Trophoblast cell (in vitro differentiated cells and primary cell): ENCODE results near the gene GUCY1A1.
"Not testable (repeated sequence)": the region's sequence is repeated elsewhere in the genome, so short reads cannot be mapped to it uniquely, and the experiment has no call there.

ENCODE experiments used
- DNase-seq, 2 donors: peaks; one replicate each; pipeline ENCODE4 v3.0.0-alpha.2; 2016
- H2AFZ ChIP-seq: 2 replicates; pipeline ENCODE4 v1.6.1; 2013; ENCODE audit warnings: low read length, moderate library complexity, mild to moderate bottlenecking; ENCODE audit not compliant: insufficient read depth, poor library complexity
- H2AK5ac ChIP-seq: 2 replicates; pipeline ENCODE4 v1.6.1; 2013; ENCODE audit warnings: mild to moderate bottlenecking, low read length
- H2BK120ac ChIP-seq: 2 replicates; pipeline ENCODE4 v1.6.1; 2013; ENCODE audit warnings: low read length, mild to moderate bottlenecking, moderate library complexity; ENCODE audit not compliant: insufficient read depth, poor library complexity
- H2BK12ac ChIP-seq: 2 replicates; pipeline ENCODE4 v1.6.1; 2013; ENCODE audit warnings: mild to moderate bottlenecking, low read length, moderate library complexity
- H2BK5ac ChIP-seq: 2 replicates; pipeline ENCODE4 v1.6.1; 2013; ENCODE audit warnings: low read length, low read depth, moderate library complexity, mild to moderate bottlenecking; ENCODE audit not compliant: poor library complexity
- H3K14ac ChIP-seq: 2 replicates; pipeline ENCODE4 v1.6.1; 2013; ENCODE audit warnings: mild to moderate bottlenecking, low read length
- H3K18ac ChIP-seq: 2 replicates; pipeline ENCODE4 v1.6.1; 2013; ENCODE audit warnings: mild to moderate bottlenecking, low read length
- H3K23ac ChIP-seq: 2 replicates; pipeline ENCODE4 v1.6.1; 2013; ENCODE audit warnings: low read length
- H3K27ac ChIP-seq: 2 replicates; pipeline ENCODE4 v1.5.1; 2013; ENCODE audit warnings: low read depth, mild to moderate bottlenecking, inconsistent platforms, low read length, moderate library complexity
- H3K27me3 ChIP-seq: 2 replicates; pipeline ENCODE4 v1.6.1; 2013; ENCODE audit warnings: inconsistent platforms, mild to moderate bottlenecking, low read length, moderate library complexity; ENCODE audit not compliant: insufficient read depth
- H3K36me3 ChIP-seq, 2 experiments: 1 replicate in 1 of 2; 2 replicates in 1 of 2; pipeline ENCODE4 v1.6.1; 2013; ENCODE audit warnings: low read length in 2 of 2, mild to moderate bottlenecking in 2 of 2, moderate library complexity in 1 of 2; ENCODE audit not compliant: insufficient read depth in 2 of 2, control insufficient read depth in 1 of 2
- H3K4ac ChIP-seq: 2 replicates; pipeline ENCODE4 v1.6.1; 2013; ENCODE audit warnings: low read depth, mild to moderate bottlenecking, low read length, moderate library complexity
- H3K4me1 ChIP-seq, 2 experiments: 1 replicate in 1 of 2; 2 replicates in 1 of 2; pipeline ENCODE4 v1.6.1; 2013; ENCODE audit warnings: low read length in 2 of 2, mild to moderate bottlenecking in 2 of 2, moderate library complexity in 1 of 2; ENCODE audit not compliant: insufficient read depth in 2 of 2, control insufficient read depth in 1 of 2
- H3K4me2 ChIP-seq: 2 replicates; pipeline ENCODE4 v1.6.1; 2013; ENCODE audit warnings: inconsistent platforms, mild to moderate bottlenecking, low read length, moderate library complexity
- H3K4me3 ChIP-seq: 2 replicates; pipeline ENCODE4 v1.5.1; 2013; ENCODE audit warnings: mild to moderate bottlenecking, low read depth, low read length, inconsistent platforms
- H3K79me1 ChIP-seq: one replicate; pipeline ENCODE4 v1.6.1; 2013; ENCODE audit warnings: low read length
- H3K79me2 ChIP-seq: 2 replicates; pipeline ENCODE4 v1.6.1; 2013; ENCODE audit warnings: low read length, mild to moderate bottlenecking; ENCODE audit not compliant: control insufficient read depth, insufficient read depth, poor library complexity
- H3K9ac ChIP-seq: 2 replicates; pipeline ENCODE4 v1.6.1; 2013; ENCODE audit warnings: mild to moderate bottlenecking, low read length
- H3K9me3 ChIP-seq: 2 replicates; pipeline ENCODE4 v1.6.1; 2013; ENCODE audit warnings: low read depth, mild to moderate bottlenecking, control low read depth, inconsistent platforms, low read length; ENCODE audit not compliant: insufficient read depth
- H4K12ac ChIP-seq: 2 replicates; pipeline ENCODE4 v1.6.1; 2013; ENCODE audit warnings: low read depth, mild to moderate bottlenecking, low read length, moderate library complexity
- H4K8ac ChIP-seq: 2 replicates; pipeline ENCODE4 v1.6.1; 2013; ENCODE audit warnings: low read depth, mild to moderate bottlenecking, low read length, moderate library complexity
- H4K91ac ChIP-seq: one replicate; pipeline ENCODE4 v1.6.1; 2013; ENCODE audit warnings: low read depth, mild to moderate bottlenecking, low read length, moderate library complexity
- WGBS: extraction: QIAGEN DNeasy Blood & Tissue Kit; methylation state at CpG from one replicate; pipeline ENCODE4 v1.1.7; 2013; ENCODE audit warnings: missing lambda C conversion rate; ENCODE audit not compliant: insufficient read length, insufficient coverage; ENCODE audit errors: extremely low coverage; 5-methylcytosine and 5-hydroxymethylcytosine counted together

GUCY1A1 gene

GRCh38 chr4:155643087-155643486 is 23.6 kb upstream of the GUCY1A1 start:
- H2AK5ac ChIP-seq, result no peak overlapping the region
- H3K9ac ChIP-seq, result no peak overlapping the region
- no peaks in the 10 kb centered on the region for H3K79me2 ChIP-seq
- no peak overlapping the region for H3K4ac ChIP-seq
- H2AFZ ChIP-seq, result no peak overlapping the region
- H4K12ac ChIP-seq, result no peak overlapping the region
- H4K8ac ChIP-seq, result no peak overlapping the region
- no peak overlapping the region for H3K18ac ChIP-seq
- no peaks in the 10 kb centered on the region for H3K27me3 ChIP-seq
- H3K4me2 ChIP-seq, result no peak overlapping the region
- H2BK12ac ChIP-seq, result no peak overlapping the region
- no peaks in the 10 kb centered on the region for H3K9me3 ChIP-seq
- H3K79me1 ChIP-seq, result peaks cover 2% of the 10 kb centered on the region
- H3K14ac ChIP-seq, result no peak overlapping the region
- DNase-seq, result no peak
- H2BK120ac ChIP-seq, result no peak overlapping the region
- no peaks in the 10 kb centered on the region for H3K4me1 ChIP-seq
- H3K36me3 ChIP-seq, result no peaks in the 10 kb centered on the region
- no peak overlapping the region for H3K4me3 ChIP-seq
- no peak overlapping the region for H3K23ac ChIP-seq
- no peak overlapping the region for H3K27ac ChIP-seq
- H2BK5ac ChIP-seq, result no peak overlapping the region
- WGBS, result no CpG with 5 or more reads among the region's 1 CpG
- H4K91ac ChIP-seq, result no peak overlapping the region

GRCh38 chr4:155646001-155646400 is 20.6 kb upstream of the GUCY1A1 start:
- no peaks in the 10 kb centered on the region for H3K79me2 ChIP-seq
- H4K12ac ChIP-seq, result no peak overlapping the region
- DNase-seq, result no peak
- H3K4me2 ChIP-seq, result no peak overlapping the region
- H2AFZ ChIP-seq, result no peak overlapping the region
- H3K4ac ChIP-seq, result no peak overlapping the region
- H2AK5ac ChIP-seq, result no peak overlapping the region
- no peak overlapping the region for H2BK12ac ChIP-seq
- H3K18ac ChIP-seq, result no peak overlapping the region
- no peak overlapping the region for H2BK5ac ChIP-seq
- WGBS, result no CpG with 5 or more reads among the region's 2 CpGs
- no peaks in the 10 kb centered on the region for H3K79me1 ChIP-seq
- H4K8ac ChIP-seq, result no peak overlapping the region
- no peak overlapping the region for H3K9ac ChIP-seq
- no peaks in the 10 kb centered on the region for H3K36me3 ChIP-seq
- H3K27ac ChIP-seq, result no peak overlapping the region
- no peaks in the 10 kb centered on the region for H3K9me3 ChIP-seq
- H3K14ac ChIP-seq, result no peak overlapping the region
- no peaks in the 10 kb centered on the region for H3K27me3 ChIP-seq
- H2BK120ac ChIP-seq, result no peak overlapping the region
- no peaks in the 10 kb centered on the region for H3K4me1 ChIP-seq
- H3K23ac ChIP-seq, result no peak overlapping the region
- no peak overlapping the region for H3K4me3 ChIP-seq
- no peak overlapping the region for H4K91ac ChIP-seq

DNA sequence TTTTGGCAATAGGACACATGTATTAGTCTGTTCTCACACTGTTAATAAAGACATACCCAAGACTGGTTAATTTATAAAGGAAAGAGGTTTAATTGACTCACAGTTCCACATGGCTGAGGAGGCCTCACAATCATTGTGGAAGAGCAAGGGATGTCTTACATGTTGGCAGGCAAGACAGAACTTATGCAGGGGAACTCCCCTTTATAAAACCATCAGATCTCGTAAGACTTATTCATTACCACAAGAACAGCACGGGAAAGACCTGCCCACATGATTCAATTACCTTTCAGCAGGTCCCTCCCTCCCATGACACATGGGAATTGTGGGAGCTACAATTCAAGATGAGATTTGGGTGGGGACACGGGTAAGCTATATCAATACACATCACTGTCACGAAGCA is 15.9 kb upstream of the GUCY1A1 start:
- not testable (repeated sequence) for H4K91ac ChIP-seq, H2BK12ac ChIP-seq, H3K27me3 ChIP-seq, H3K14ac ChIP-seq, H3K4me2 ChIP-seq, H3K9me3 ChIP-seq, H4K12ac ChIP-seq, H3K27ac ChIP-seq, H4K8ac ChIP-seq, H3K36me3 ChIP-seq, H2AFZ ChIP-seq, H3K18ac ChIP-seq, H2AK5ac ChIP-seq, H3K4me1 ChIP-seq, H3K23ac ChIP-seq, H3K79me1 ChIP-seq, H3K4ac ChIP-seq, H2BK120ac ChIP-seq, H3K9ac ChIP-seq, H3K4me3 ChIP-seq, H2BK5ac ChIP-seq, DNase-seq, H3K79me2 ChIP-seq
- no CpG with 5 or more reads among the region's 4 CpGs for WGBS

- Histone ChIP-seq H4K91ac (no peak overlapping the region), H2BK5ac (no peak overlapping the region), H3K18ac (no peak overlapping the region), H3K79me2 (no peaks in the 10 kb centered on the region), H3K4ac (no peak overlapping the region), H4K12ac (no peak overlapping the region), H2BK120ac (no peak overlapping the region), H3K27me3 (no peaks in the 10 kb centered on the region), H3K4me1 (no peaks in the 10 kb centered on the region), H3K4me3 (no peak overlapping the region), H4K8ac (no peak overlapping the region), H3K4me2 (no peak overlapping the region), H3K27ac (no peak overlapping the region), H3K9me3 (no peaks in the 10 kb centered on the region), H3K79me1 (no peaks in the 10 kb centered on the region), H2AFZ (no peak overlapping the region), H2AK5ac (no peak overlapping the region), H3K14ac (no peak overlapping the region), H3K23ac (no peak overlapping the region), H3K36me3 (no peaks in the 10 kb centered on the region), H3K9ac (no peak overlapping the region), H2BK12ac (no peak overlapping the region)
- no peak for DNase-seq
Measured at GRCh38 chr4:155653052-155653451, 13.6 kb upstream of the GUCY1A1 start.

- Histone ChIP-seq H3K27me3 (no peaks in the 10 kb centered on the region), H4K12ac (no peak overlapping the region), H3K79me2 (no peaks in the 10 kb centered on the region), H3K14ac (no peak overlapping the region), H4K8ac (no peak overlapping the region), H4K91ac (no peak overlapping the region), H2BK12ac (no peak overlapping the region), H3K4me1 (no peaks in the 10 kb centered on the region), H2AK5ac (no peak overlapping the region), H3K4me2 (no peak overlapping the region), H3K18ac (no peak overlapping the region), H2BK120ac (no peak overlapping the region), H3K27ac (no peak overlapping the region), H2AFZ (no peak overlapping the region), H2BK5ac (no peak overlapping the region), H3K9me3 (no peaks in the 10 kb centered on the region), H3K79me1 (no peaks in the 10 kb centered on the region), H3K4ac (no peak overlapping the region), H3K36me3 (no peaks in the 10 kb centered on the region), H3K9ac (no peak overlapping the region), H3K4me3 (no peak overlapping the region), H3K23ac (no peak overlapping the region)
- DNase-seq, result no peak
- WGBS, result no CpG with 5 or more reads among the region's 4 CpGs
Measured at GRCh38 chr4:155656025-155656424, 10.6 kb upstream of the GUCY1A1 start.
